CD4-positive, alpha-beta T cell treated with Interleukin-2 at 100 ng/mL for 4 hours (primary cell): ENCODE measurements around the gene PTPRN2.

Experiments used
- DNase-seq: peaks from one replicate; pipeline ENCODE4 v3.0.0-alpha.2; 2020; ENCODE audit warnings: low spot score

Gene PTPRN2

DNA sequence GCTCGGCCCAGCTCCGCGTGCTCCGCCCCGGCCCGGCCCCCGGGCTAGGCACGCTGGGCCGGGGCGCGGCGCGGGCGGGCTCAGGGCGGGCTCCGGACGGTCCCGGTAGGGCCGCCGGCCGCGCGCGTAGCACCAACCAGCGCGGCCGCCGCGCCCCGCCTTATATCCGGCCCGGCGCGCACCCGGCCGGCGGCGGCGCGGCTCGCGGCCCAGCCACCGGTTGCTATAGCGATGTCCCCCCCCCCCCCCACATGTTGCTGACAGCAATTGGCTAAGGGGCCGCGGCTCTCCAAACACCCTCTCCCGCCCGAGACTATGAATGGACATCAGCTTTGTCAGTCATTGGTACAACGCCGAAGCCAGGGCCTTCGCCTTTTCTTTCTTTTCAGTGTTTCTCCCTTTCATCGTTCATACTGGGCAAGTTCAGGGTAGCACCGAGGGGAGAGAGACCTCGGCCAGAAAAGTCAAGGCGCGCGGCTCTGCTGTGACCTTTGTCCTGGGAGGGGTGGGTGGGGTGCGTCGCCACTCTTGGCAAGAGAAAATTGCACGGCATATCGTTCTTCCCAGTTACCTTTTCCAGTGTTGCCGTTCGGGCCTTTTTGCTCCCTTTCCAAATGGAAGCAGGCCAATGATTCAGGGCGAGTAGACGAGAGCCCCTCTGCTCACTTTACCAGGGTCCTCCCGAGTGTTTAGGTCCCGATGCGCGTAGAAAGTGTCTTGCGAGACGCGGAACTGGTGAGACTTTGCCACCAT lies 896.6 kb downstream of the PTPRN2 start:
- DNase-seq = no peak

DNA sequence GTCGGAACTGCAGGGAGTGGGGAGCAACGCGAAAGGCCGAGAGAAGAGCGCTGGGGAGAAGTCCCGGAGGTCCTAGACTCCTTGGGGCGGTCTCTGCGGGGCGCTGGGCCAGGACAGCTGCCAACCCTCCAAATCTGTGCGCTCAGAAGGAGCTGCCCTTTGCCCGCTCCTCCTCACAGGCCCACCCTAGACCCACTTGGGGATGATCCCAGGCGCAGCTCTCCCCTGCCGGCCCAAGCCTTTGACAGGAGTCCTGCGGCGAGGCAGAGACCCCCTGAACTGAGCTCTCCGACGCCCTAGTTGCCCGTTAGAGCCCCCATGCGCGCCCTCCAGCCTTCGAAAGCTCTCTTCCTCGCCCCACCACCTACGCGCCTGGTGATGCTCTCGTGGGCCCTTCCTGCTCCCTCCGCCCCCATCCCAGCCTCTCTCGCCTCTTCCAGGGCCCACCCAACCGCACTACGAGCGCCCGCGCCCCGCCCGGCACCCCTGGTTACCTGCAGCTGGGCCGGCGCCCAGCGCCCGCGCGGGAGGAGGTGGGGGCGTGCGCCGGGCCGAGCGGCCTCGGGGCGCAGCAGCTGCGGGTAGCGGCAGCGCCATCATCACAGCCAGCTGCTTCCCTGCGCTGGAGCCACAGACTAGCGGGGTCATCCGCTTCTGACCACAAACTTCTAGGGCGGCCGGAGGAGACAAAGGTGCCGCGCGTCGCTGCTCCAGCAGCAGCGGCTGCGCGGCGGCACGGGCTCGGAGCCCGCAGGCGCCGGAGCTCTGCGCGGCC lies 897.4 kb downstream of the PTPRN2 start:
- no peak for DNase-seq

DNA sequence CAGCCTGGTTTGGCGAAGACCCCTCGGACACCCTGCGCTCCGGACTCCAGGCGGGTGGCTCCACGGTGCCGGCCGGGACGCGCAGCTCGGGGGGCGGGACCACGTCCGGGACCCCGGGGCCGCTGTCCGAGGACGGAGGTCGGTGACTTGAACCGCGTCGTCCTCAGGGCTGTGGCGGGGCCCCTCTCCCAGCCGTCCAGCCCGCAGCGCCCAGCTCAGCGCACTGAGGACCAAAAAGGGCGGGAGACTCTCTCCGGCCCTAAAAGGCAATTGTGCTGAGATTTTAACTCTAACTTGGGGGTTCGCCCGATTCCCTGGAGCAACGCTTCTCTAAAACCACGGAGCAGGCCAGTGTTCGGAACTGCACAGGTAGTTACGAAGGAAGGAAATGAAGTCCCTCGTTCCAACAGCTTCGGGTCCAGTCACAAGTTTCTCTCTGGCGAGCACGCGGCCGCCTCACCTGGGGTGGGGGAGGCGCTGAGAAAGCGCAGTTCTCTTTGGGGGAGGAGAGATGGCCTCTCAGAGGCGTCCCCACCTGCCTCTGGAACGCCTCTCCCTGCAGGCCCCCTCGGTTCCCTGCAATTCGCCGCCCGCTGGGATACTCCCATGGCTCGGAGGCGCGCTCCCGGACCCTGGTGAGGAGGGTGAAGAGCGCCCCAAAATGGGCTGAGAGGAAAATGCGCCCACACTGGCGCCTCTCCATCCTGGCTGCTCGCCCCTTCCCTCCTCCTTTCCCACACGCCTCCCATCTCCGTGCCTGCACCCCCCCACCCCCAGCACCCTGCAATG lies 898.2 kb downstream of the PTPRN2 start:
- DNase-seq = no peak

DNA sequence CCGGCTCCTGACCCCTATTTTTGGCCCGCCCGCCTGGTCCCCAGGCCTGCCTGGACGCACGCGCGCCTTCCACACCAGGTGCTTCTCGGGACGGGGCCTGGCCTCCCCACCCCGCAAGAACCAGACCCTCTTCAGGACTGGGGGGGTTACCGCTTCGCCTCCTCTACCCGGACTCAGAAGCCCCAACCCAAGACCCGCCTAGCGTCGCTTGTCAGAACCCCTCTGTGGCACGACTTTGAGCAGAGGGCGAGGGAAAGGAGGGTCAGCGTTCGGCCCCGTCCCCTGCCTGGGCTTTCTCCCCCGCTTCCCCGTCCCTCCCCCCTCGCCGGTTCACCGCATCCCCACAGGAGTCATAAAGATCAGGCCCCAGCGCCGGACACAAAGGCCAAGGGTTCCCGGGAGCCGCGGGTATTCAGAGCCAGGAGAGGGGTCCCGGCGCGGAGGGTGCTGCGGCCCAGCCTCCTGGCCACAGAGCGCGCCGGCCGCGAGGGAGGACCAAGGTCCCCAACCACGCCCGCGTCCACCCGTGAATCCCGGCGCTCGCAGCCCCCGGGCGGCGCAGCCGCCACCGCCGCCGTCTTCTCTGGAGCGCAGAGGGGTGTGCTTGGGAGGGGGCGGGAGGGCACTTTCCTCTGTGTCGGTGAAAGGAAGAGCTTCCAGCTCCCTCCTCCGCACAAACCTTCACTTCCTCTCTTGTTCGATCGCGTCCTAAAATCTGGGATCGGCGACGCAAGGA lies 898.9 kb downstream of the PTPRN2 start:
- DNase-seq = no peak

DNA sequence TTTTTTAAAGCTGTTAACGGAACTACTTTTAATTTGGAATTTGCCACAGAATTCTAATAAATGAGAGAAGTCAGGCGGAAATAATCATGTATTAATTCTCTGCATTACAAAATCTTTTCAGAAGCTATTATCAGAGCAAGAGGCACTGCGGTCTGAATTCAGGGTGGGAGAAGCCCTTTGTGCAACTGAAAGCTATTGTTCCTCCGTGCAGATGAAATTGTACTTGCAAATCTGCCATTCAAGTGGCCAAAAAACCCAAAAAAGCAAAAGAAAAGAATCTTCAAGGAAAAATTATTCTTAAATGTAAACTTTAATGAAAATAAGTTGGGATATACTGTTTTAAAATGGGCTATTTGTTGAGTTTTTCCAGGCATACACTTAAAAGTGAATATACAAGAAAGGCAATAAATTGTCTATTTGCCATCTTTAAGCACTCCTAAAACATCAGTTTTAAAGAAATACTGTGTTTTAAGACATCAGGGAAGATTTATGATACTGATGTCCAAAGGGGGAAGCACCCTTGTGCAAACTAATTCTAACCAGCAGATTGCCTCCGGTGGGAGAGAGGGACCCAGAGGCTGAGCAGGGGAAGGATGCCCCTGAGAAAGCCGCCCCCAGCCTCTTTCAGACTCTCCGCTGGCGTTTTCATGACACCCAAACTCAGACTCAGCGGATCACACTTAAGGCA lies 899.6 kb downstream of the PTPRN2 start:
- DNase-seq = no peak

DNA sequence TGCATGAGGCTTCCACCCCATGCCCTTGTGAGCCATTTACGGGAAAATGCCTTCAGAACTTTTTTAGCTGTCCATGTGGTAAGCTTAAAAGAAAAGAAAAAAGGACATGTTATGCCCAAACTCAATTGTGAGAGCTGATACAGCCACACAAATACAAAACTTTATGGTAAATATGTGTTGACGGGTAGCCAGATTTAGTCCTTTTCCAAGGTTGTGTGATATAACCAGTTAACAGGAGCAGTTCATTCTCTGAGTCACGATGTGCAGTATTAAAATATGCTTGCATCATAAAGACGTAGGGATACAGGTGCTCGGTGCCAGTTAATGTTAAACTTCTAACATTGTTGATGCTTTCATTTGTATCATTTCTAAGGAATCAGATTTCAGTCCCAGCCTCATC lies 900.5 kb downstream of the PTPRN2 start:
- DNase-seq = no peak

DNA sequence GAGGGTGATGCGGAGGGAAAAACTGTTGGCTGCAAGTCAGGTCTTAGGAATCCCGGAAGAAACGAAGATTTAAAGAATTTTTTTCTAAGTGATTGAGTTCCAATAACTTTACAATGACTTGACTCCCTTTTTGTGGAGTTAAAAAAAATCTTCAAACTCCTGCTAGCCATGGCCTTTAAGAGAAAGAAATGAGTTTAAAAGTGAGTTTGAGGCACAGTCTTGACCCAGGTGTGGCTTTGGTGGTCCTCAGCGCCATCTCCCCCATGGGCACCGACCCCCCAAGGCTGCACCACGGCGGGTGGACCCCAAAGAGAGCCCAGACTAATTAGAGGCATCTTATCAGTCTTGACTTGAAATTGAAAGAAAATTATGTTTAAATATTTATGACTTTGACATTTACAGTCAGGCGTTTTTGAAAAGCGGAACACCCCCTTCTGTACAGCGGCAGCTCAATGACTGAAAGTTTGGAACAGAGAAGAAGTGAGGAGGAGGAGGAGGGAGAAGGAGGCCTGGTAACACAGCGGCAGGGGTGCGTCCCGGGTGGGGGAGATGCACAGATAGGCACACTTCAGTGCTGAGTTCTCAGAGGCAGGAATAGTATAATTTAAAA lies 901.2 kb downstream of the PTPRN2 start:
- no peak for DNase-seq

DNA sequence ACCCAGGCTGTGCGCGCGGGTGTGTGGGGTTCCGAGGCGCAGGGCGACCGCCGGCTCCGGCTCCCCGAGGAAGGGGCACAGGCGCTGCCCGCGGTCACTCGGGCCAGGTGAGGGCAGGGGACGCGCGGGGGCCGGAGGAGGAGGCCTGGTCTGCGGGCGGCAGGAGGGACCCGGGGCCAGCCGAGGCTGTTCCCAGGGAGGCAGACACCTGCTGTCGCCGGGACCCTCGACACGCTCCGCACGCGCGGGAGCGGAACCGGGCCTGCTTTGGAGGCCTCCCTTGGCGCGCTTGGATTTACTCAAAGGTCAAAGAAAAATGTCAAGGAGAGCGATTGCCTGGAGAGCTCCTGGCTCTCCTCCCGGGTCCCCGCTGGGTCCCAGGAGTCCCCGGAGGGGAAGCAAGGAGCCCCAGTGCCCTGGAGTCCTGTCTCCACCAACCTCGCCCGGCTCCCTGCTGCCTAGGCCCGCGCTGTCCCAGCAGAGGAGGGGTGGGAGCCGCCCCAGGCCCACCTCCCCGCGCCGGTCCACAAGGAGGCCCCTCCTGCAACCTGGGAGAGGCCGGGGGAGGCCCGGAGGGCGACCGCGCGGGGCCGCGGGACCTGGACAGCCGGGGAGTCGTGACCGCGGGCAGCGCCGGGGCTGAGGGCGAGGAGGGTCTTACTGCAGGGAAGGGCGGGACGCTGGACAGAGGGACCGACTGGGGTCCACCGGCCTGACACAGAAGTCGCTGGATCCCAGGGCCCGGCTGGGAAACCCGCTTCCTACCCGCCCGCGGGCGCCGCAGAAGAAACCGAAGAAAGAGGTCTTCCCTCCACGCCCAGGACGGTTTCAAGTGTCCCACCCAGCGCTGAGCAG lies 902.0 kb downstream of the PTPRN2 start:
- no peak for DNase-seq

DNA sequence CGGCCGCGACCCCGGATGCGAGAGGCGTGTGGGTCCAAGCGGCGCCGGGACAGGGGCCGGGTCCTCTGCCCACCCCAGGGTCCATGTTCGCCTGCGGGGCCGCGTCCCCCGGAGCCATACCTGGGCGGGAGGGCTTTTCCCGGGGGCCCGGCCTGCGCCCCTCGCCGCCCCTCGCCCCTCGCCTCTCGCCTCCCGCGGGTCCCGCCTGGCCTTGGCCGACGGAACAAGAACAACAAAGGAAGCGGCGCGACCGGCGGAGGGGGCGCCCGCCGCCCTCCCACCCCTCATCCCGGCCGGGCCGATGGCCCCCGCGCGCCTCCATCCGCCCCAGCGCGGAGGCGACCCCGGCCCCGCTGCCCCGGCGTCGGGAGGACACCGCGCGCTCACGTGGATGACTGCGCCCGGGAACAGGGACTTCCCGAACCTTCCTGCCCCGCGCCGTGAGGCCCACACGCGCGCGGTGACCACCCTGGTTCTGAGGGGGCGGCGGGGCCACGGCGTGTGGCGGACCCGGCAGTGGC lies 902.7 kb downstream of the PTPRN2 start:
- DNase-seq = no peak

DNA sequence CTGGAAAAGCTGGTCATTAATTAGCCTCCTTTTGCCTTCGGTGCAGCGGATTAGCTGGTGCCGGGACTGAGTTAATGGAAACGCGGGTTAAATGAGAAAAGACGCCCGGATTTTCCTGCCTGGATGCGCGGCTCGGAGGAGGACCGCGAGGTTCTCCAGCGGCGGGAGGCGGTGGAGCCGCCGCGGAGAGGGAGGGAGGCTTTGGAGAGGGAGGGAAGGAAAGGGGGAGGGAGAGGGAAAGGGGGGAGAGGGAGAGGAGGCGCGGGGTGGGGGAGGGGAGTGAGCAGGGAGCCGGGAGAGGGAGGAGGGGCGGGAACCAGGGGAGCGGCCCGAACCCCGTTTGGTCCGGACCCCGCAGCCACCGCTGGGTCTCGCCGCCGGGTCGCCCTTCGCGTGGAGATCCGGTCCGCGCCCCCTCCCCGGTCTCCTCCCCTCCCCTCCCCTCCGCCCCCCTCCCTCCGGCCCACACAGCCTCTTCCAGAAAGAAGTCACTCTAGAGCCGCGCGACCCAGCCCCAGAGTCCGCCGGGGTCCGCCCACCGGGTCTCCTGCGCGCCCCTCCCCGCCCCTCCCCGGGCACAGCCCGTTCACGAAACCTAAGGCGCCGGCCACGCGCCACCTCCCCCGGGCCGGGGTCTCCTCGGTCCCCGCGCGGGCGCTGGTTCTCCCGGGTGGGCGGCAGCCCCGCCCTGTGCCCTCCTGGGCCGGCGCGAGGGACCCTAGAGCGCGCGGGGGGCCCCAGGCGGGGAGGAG lies 903.3 kb downstream of the PTPRN2 start:
- DNase-seq = no peak

DNA sequence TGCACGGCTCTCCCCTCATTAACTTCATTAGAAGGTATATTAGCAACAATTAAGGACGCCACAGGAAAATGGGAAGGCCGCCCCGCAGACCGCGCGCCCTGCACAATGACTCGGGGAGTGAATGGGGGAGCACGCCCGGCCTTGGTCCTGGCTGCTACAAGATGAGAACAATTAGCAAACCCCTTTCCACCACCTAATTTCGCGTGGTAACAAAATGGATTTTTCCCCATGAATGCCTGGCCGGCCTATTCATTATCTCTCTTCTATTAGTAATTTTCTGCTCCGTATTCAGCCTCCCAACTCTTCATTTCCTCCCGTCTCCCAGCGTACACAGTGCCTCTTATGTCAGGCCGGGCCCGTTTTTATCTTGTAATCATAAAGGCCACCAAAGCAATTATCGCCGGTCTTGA lies 903.9 kb downstream of the PTPRN2 start:
- no peak for DNase-seq

DNA sequence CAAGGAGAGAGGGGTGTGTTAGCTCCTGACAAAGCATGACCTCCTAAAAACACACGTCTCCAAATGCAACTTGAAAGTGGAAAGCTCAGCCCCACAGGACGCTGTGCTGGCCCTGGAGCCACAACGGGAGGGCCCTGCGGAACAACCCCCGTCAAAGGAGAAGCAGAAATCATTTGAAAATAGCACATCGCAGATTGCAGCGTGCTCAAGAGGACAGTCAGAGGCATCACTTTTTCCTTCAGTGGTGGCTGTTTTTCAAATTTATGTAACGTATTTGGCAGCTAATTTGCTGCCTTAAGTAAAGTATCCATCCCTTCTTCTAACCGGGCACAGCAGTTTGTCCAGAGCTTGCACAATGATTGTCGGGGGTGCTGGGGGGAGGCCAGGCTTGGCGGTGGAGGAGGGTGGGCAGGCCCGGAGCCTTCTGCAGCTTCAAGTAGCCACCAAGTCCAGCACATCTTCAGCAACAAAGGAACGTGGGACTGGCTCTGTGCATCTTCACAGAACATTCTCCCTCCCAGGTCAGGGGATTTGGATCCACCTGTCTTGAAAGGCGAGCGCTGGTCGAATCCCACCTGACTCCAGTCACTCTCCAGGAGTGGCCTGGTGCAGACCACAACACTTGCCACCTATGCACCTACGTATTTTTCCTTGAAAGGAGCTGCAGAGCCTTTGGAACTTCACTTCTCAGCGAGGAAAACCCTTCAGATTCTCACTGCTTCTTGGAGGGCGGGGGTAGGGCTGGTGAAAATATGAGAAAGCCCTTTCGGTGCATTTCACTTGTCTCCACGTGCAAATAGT lies 904.5 kb downstream of the PTPRN2 start:
- no peak for DNase-seq

DNA sequence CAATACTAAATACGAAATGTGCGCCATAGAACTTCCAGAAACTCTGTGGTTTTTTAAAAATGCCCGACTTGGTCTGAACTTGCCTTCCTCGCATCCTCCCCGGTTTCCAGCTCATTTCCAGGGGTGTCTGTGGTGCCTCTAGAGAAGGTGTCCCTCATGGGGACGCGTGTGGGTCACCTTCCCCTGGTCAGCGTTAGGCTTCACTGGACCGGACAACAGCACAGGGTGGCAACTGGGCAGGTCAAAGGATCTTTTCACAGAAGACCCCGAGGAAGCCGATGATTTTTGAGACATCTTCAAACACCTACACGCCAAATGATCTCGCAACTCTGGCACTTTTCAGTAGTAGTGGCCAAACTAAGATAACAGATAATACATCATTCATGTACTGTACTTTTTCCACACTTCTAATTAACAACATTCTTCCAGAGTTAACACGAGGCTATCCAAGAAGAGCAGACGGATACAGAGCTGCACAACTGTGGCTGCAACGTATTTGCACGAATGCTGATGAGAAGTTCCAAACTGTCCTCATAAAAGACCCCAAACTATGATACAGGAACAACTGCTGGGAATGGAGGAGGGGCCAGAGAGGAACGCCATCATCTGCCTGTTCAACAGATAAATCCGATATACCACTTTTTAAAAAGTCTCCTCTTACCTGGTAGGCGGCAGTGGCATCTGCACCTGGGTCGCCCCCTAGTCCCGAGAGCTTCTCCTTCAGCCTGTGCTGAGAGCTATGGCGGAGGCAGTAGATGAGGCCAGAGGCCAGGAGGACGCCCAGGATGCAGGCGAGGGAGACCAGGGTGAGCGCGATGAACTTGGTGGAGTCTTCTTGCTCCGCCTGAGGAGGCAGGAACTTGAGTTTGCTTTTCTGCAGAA lies 905.3 kb downstream of the PTPRN2 start:
- DNase-seq = no peak

DNA sequence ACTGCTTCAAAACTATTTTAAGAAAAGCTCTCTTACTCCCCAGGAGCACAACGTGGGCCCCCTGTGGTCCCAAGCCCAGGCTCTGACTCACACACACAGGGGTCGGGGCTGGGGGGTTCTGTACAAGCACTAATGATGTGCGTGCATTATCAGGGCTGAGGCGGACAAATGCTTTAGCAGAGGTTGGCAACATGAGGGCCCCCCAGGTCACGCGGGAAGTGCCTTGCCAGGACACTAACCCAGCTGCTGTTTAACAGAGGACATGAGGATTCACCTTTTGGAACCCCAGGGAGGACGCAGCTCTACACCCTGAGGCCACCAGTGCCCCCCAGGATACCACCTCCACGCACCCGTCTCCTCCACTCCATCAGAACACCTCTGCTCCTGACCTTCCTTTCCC lies 908.0 kb downstream of the PTPRN2 start:
- no peak for DNase-seq

DNA sequence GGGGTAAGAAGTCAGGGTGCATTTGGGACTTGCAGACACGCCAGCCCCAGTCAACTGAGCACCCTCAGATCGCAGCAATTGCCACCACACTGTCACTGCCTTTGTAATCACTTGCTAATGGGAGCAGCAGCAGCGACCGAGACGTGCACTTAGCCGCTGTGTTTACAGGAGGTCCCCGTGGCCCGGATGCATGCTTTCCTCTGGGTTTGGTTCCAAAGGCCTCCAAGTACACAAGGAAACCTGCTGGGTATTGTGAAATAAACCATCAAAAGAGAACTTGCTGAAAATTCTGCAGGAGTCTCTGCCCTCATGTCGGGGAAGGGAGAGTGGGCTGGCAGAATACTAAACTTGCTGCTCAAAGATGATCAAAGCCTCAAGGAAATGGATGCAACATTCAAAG lies 909.1 kb downstream of the PTPRN2 start:
- no peak for DNase-seq

DNA sequence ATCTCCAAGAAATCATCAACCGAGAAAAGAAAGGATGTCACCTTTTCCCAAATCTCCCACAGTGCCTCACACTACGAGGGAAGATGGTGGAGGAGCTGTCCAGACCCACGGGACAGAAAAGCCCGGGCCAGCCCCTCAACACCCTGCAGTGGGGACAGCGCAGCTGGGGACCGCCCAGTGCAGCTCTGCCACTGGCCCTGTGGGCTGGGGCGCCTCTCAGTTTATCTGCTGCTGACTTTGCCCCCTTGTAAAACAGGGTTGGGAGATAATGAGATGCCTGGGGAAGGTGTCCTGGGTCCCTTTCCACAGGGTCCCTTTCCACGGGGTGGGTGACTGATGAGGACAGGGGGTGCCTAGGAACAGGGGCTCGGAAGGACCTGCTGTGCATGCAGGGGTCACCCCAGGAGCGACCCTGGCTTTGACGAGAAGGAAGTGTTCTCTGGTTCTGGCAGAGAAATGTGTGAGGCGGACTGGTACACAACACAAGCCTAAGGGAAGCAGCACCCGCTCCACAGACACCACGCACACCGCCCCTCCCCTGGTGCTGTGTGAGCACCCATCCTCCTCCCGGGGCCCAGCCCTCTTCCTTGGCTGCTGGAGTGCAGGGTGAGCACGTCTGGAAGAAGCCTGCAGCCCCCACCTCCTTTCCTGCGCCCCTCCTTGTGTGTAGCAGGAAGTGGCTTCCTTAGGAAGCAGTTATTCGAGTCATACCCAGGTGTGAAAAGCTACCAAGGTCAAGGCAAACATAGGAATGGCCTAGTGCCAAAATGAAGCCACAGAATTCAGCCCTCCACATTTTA lies 911.0 kb downstream of the PTPRN2 start:
- no peak for DNase-seq
